OCI-LY1 (cell line): ENCODE data around the gene DYNC1H1.

ENCODE experiments used
- CTCF ChIP-seq: fragments of 200-600 bp; sonication (generic), shearing (Covaris generic); IDR thresholded peaks from 2 replicates; pipeline ENCODE4 v1.5.1; 2017; ENCODE audit warnings: mild to moderate bottlenecking, antibody characterized with exemption, low read length, moderate library complexity, mixed read lengths
- EZH2 ChIP-seq: fragments of 200-600 bp; sonication (generic), shearing (Covaris generic); IDR thresholded peaks from 2 replicates; pipeline ENCODE4 v1.8.0; 2017; ENCODE audit warnings: borderline replicate concordance, mixed run types, mild to moderate bottlenecking, antibody characterized with exemption, low read length, moderate library complexity, mixed read lengths

- TF ChIP-seq EZH2 (no peak), CTCF (no peak)
Measured at GRCh38 chr14:102056694-102057442, 92.5 kb downstream of the DYNC1H1 start.
